Parathyroid adenoma (tissue), 2 donors: ENCODE measurements around the gene LSM3.

Experiments
- H2AFZ ChIP-seq: fragments of 300-600 bp; sonication (generic); one replicate; pipeline ENCODE4 v1.7.0; 2017; ENCODE audit warnings: antibody characterized with exemption, mild to moderate bottlenecking
- H3K27ac ChIP-seq: fragments of 300-600 bp; sonication (generic); one replicate; pipeline ENCODE4 v1.7.0; 2017
- H3K27me3 ChIP-seq: fragments of 300-600 bp; sonication (generic); one replicate; pipeline ENCODE4 v1.7.0; 2017; ENCODE audit warnings: low read length; ENCODE audit not compliant: control insufficient read depth, insufficient read depth
- H3K36me3 ChIP-seq: fragments of 300-600 bp; sonication (generic); one replicate; pipeline ENCODE4 v1.7.0; 2017; ENCODE audit warnings: low read length; ENCODE audit not compliant: control insufficient read depth, insufficient read depth
- H3K4me1 ChIP-seq: fragments of 300-600 bp; sonication (generic); one replicate; pipeline ENCODE4 v1.7.0; 2017; ENCODE audit warnings: control low read depth
- H3K4me2 ChIP-seq: fragments of 300-600 bp; sonication (generic); one replicate; pipeline ENCODE4 v1.7.0; 2017; ENCODE audit warnings: low read length
- H3K4me3 ChIP-seq: fragments of 300-600 bp; sonication (generic); one replicate; pipeline ENCODE4 v1.7.0; 2017; ENCODE audit warnings: low read depth, low read length
- H3K79me2 ChIP-seq: fragments of 300-600 bp; sonication (generic); one replicate; pipeline ENCODE4 v1.7.0; 2017; ENCODE audit warnings: control low read depth
- H3K9ac ChIP-seq: fragments of 300-600 bp; sonication (generic); one replicate; pipeline ENCODE4 v1.7.0; 2017; ENCODE audit warnings: mild to moderate bottlenecking
- H3K9me3 ChIP-seq: fragments of 300-600 bp; sonication (generic); one replicate; pipeline ENCODE4 v1.7.0; 2017; ENCODE audit warnings: low read length; ENCODE audit not compliant: control insufficient read depth
- CTCF ChIP-seq: fragments of 300-600 bp; sonication (generic); IDR thresholded peaks from one replicate; pipeline ENCODE4 v1.7.0; 2017; ENCODE audit warnings: antibody characterized with exemption, mild to moderate bottlenecking
- donor health status: primary hyperparathyroidism.

The LSM3 gene

GRCh38 chr3:14170531-14171159 lies 8.0 kb upstream of the LSM3 start:
- Histone ChIP-seq H2AFZ (no peak overlapping the region), H3K4me2 (no peak overlapping the region), H3K4me3 (no peak overlapping the region), H3K36me3 (no peaks in the 10 kb centered on the region), H3K27ac (no peak overlapping the region), H3K9me3 (no peaks in the 10 kb centered on the region), H3K27me3 (no peaks in the 10 kb centered on the region), H3K79me2 (peaks cover 19% of the 10 kb centered on the region), H3K9ac (no peak overlapping the region), H3K4me1 (no peaks in the 10 kb centered on the region)
- no peak for TF ChIP-seq CTCF

GRCh38 chr3:14172496-14172895 lies 6.1 kb upstream of the LSM3 start:
- Histone ChIP-seq H3K4me2 (no peak overlapping the region), H3K9ac (no peak overlapping the region), H3K4me3 (no peak overlapping the region), H3K27ac (no peak overlapping the region), H3K27me3 (no peaks in the 10 kb centered on the region), H3K36me3 (no peaks in the 10 kb centered on the region), H2AFZ (no peak overlapping the region), H3K9me3 (no peaks in the 10 kb centered on the region), H3K4me1 (peaks cover 3% of the 10 kb centered on the region), H3K79me2 (peaks cover 33% of the 10 kb centered on the region)
- no peak for TF ChIP-seq CTCF

- Histone ChIP-seq H3K27me3 (no peaks in the 10 kb centered on the region), H3K4me2 (no peak overlapping the region), H3K27ac (no peak overlapping the region), H3K4me3 (no peak overlapping the region), H3K4me1 (peaks cover 4% of the 10 kb centered on the region), H2AFZ (no peak overlapping the region), H3K79me2 (peaks cover 32% of the 10 kb centered on the region), H3K9me3 (no peaks in the 10 kb centered on the region), H3K36me3 (no peaks in the 10 kb centered on the region), H3K9ac (no peak overlapping the region)
- TF ChIP-seq CTCF, result no peak
These were observed 4.1 kb upstream of the LSM3 start for GRCh38 chr3:14174483-14174882.

GRCh38 chr3:14175383-14176037 lies 3.1 kb upstream of the LSM3 start:
- no peak for TF ChIP-seq CTCF
- no peak overlapping the region for H2AFZ ChIP-seq
- H3K9ac ChIP-seq, result no peak overlapping the region
- no peak overlapping the region for H3K27ac ChIP-seq
- H3K4me1 ChIP-seq, result peaks cover 4% of the 10 kb centered on the region
- no peaks in the 10 kb centered on the region for H3K36me3 ChIP-seq
- H3K4me2 ChIP-seq, result no peak overlapping the region
- peaks cover 30% of the 10 kb centered on the region for H3K79me2 ChIP-seq
- H3K27me3 ChIP-seq, result no peaks in the 10 kb centered on the region
- no peaks in the 10 kb centered on the region for H3K9me3 ChIP-seq
- no peak overlapping the region for H3K4me3 ChIP-seq
